Mesothelial cell of epicardium (in vitro differentiated cells): Measurements from ENCODE around the gene GNG4. TPM values are rescaled to one million over a fixed set of nuclear protein-coding genes. Genes with fewer than 3 reads are reported as not detected.

Source experiments
- DNase-seq, 2 experiments: peaks; one replicate each; pipeline ENCODE4 v3.0.0; 2021; ENCODE audit warnings: low spot score in 2 of 2; ENCODE audit not compliant: unreplicated experiment in 2 of 2
- H3K27ac Mint-ChIP-seq: 2 replicates; pipeline ENCODE4 v1.8.0; 2021; ENCODE audit warnings: mixed read lengths
- H3K27me3 Mint-ChIP-seq: 2 replicates; pipeline ENCODE4 v1.8.0; 2021; ENCODE audit warnings: low read depth, mixed read lengths
- H3K36me3 Mint-ChIP-seq: 2 replicates; pipeline ENCODE4 v1.8.0; 2021; ENCODE audit warnings: mixed read lengths
- H3K4me1 Mint-ChIP-seq: 2 replicates; pipeline ENCODE4 v1.8.0; 2021; ENCODE audit warnings: mixed read lengths
- H3K4me3 Mint-ChIP-seq: 2 replicates; pipeline ENCODE4 v1.8.0; 2021; ENCODE audit warnings: mild to moderate bottlenecking, moderate library complexity, mixed read lengths
- H3K9me3 Mint-ChIP-seq: 2 replicates; pipeline ENCODE4 v1.8.0; 2021; ENCODE audit warnings: mixed read lengths
- total RNA-seq: library from RNA; stranded (reverse); gene quantifications from 3 replicates; pipeline ENCODE4 v1.2.1, GENCODE V29; 2021
- TF ChIP-seq, protein P1 (sequence below): fragments of 200-600 bp; sonication (generic); IDR thresholded peaks from one replicate; pipeline ENCODE4 v1.5.0; 2021; ENCODE audit warnings: antibody characterized with exemption; ENCODE audit not compliant: unreplicated experiment

Gene GNG4
- total RNA-seq, 1 donor from 2014 or later: 2.9 TPM

DNA sequence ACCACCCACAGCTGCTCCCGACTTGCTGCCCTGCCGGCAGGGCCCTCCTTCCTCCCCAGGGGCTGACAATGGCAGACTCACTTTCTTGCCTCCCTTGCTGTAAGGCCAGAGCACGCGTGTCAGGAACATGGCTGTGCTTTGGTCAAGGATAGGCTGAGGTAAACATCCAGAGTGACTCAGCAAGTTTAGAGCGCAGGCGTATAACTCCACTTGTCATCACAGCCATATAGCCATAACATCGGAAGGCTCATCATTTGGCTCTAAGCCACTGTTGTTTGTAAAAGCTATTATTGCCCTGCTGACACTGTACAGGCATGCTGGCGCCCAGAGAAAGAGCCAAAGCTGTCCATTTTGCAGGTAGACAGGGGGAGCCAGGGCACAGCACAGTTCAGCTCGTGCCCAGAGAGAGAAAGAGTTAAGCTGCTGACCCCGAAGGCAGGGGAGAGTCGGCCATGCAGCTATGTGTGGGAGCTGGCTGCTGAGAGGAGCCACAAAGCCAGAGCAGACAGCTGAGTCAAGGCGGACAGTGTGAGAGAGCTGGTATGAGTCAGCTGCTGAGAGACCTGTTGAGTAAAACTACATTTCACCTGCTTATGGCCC, 60.6 kb downstream of the GNG4 start:
- Mint-ChIP-seq H3K27ac (no peak overlapping the region), H3K9me3 (peaks cover 21% of the 10 kb centered on the region), H3K36me3 (peaks cover 7% of the 10 kb centered on the region), H3K4me3 (no peak overlapping the region), H3K4me1 (no peaks in the 10 kb centered on the region), H3K27me3 (peaks cover 9% of the 10 kb centered on the region)
- DNase-seq: no peak
- TF ChIP-seq, protein P1, sequence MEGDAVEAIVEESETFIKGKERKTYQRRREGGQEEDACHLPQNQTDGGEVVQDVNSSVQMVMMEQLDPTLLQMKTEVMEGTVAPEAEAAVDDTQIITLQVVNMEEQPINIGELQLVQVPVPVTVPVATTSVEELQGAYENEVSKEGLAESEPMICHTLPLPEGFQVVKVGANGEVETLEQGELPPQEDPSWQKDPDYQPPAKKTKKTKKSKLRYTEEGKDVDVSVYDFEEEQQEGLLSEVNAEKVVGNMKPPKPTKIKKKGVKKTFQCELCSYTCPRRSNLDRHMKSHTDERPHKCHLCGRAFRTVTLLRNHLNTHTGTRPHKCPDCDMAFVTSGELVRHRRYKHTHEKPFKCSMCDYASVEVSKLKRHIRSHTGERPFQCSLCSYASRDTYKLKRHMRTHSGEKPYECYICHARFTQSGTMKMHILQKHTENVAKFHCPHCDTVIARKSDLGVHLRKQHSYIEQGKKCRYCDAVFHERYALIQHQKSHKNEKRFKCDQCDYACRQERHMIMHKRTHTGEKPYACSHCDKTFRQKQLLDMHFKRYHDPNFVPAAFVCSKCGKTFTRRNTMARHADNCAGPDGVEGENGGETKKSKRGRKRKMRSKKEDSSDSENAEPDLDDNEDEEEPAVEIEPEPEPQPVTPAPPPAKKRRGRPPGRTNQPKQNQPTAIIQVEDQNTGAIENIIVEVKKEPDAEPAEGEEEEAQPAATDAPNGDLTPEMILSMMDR: no peak

DNA sequence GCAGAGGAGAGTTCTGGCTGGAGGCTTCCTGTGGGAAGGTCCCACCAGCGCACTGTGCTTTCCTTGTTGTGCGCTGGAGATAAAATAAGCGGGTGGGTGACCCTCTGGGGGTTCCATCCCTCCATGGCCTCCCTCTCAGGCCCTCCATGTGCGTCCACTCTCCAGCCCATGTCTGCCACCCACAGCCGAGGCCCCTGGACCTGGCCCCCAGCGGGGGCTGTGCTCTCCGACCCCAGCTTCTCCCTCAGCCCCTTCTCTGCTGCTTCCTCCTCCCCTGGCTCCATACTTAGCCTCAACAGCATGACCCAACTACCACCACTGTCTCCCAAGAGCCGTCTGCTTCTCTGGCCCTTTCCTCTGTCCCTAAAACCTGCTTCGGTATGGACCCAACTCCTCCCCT, 61.4 kb downstream of the GNG4 start:
- Mint-ChIP-seq H3K4me3 (no peak overlapping the region), H3K27me3 (peaks cover 14% of the 10 kb centered on the region), H3K36me3 (peaks cover 7% of the 10 kb centered on the region), H3K9me3 (peaks cover 21% of the 10 kb centered on the region), H3K4me1 (no peaks in the 10 kb centered on the region), H3K27ac (no peak overlapping the region)
- no peak for DNase-seq
- TF ChIP-seq, protein P1: no peak

DNA sequence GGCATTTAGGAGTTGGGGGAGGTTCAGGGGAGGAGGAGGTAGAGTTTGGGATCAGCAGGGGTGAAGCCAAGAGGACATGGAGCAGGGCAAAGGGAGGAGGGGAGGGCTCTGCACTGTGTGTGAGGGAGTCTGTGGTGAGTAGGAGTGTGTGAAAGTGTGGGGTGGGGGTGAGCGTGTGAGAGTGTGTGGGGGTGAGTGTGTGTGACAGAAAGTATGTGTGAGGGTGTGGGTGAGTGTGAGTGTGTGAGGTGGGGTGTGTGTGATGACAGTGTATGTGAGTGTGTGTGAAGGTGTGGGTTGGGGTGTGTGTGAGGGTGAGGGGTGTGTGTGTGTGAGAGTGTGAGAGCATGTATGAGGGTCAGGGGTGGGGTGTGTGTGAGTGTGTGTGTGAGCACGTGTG, 62.6 kb downstream of the GNG4 start:
- Mint-ChIP-seq H3K9me3 (peaks cover 21% of the 10 kb centered on the region), H3K4me1 (no peaks in the 10 kb centered on the region), H3K27me3 (peaks cover 14% of the 10 kb centered on the region), H3K4me3 (no peak overlapping the region), H3K27ac (no peak overlapping the region), H3K36me3 (peaks cover 7% of the 10 kb centered on the region)
- no peak for DNase-seq
- TF ChIP-seq, protein P1: no peak

DNA sequence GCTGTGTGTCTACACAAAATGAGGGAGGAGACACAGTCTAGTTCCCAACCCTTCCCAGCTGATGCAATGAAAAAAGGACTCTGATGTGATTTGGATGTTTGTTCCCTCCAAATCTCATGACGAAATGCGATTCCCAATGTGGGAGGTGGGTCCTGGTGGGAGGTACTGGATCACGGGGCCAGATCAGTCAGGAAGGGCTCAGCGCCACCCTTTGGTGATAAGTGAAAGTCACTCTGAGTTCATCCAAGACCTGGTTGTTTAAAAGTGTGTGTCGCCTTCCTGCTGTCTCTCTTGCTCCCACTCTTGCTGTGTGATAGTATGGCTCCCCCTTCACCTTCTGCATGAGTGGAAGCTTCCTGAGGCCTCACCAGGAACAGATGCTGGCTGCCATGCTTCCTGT, 63.2 kb downstream of the GNG4 start:
- H3K27ac Mint-ChIP-seq: no peak overlapping the region
- H3K36me3 Mint-ChIP-seq: peaks cover 8% of the 10 kb centered on the region
- peaks cover 14% of the 10 kb centered on the region for H3K27me3 Mint-ChIP-seq
- H3K4me1 Mint-ChIP-seq: no peaks in the 10 kb centered on the region
- H3K9me3 Mint-ChIP-seq: peaks cover 23% of the 10 kb centered on the region
- TF ChIP-seq, protein P1: no peak
- no peak for DNase-seq
- no peak overlapping the region for H3K4me3 Mint-ChIP-seq

DNA sequence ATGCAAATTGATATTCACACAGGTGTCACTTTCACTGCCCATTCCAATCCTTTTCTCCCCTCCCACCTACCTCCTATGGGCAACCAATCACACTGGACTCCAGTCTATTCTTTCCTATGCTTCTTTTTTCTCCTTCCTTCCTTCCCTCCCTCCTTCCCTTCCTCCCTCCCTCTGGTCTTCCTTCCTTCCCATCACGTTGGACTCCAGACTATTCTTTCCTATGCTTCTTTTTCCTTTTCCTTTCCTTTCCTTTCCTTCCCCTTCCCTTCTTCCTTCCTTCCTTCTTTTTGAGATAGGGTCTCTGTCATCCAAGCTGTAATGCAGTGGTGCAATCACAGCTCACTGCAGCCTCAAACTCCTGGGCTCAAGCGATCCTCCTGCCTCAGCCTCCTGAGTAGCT, 64.6 kb downstream of the GNG4 start:
- Mint-ChIP-seq H3K27me3 (peaks cover 14% of the 10 kb centered on the region), H3K9me3 (peaks cover 26% of the 10 kb centered on the region), H3K4me3 (no peak overlapping the region), H3K27ac (no peak overlapping the region), H3K4me1 (no peaks in the 10 kb centered on the region), H3K36me3 (peaks cover 13% of the 10 kb centered on the region)
- DNase-seq: no peak
- TF ChIP-seq, protein P1: no peak
